PC-9 (cell line): ENCODE measurements around the gene ZCCHC14. TPM values are rescaled to one million over a fixed set of nuclear protein-coding genes. Genes with fewer than 3 reads are reported as not detected.

Experiments used
- BruUV-seq: library from RNA; stranded (reverse); fragments of 400-500 nt; replicated peaks from 2 replicates; lab custom pipeline; 2021; lab: Mats Ljungman, UMichigan
- CTCF ChIA-PET: fragments of 300-600 bp; sonication (Branson Sonifier 250); formaldehyde crosslinking; loops from one replicate; lab custom pipeline; 2022; ENCODE audit warnings: antibody characterized with exemption; lab: Charles Lee
- POLR2A ChIA-PET: fragments of 300-600 bp; sonication (Branson Sonifier 250); formaldehyde crosslinking; loops from one replicate; lab custom pipeline; 2022; ENCODE audit warnings: antibody characterized with exemption; ENCODE audit not compliant: unreplicated experiment; lab: Charles Lee
- DNase-seq, 2 experiments: peaks; one replicate each; pipeline versions ENCODE4 v3.0.0 to v3.0.0-alpha.2; 2015 to 2022; ENCODE audit warnings: mixed read lengths in 1 of 2
- H2AFZ ChIP-seq: fragments of 200-600 bp; sonication (generic); 2 replicates; pipeline ENCODE4 v1.8.1; 2017; ENCODE audit warnings: antibody characterized with exemption
- H3F3A ChIP-seq: fragments of 200-600 bp; sonication (generic); 2 replicates; pipeline ENCODE4 v1.8.1; 2017; ENCODE audit warnings: antibody characterized with exemption, mild to moderate bottlenecking, low read depth; ENCODE audit not compliant: insufficient read depth
- H3K27ac ChIP-seq: fragments of 200-600 bp; sonication (generic); 2 replicates; pipeline ENCODE4 v1.6.1; 2016; ENCODE audit warnings: mixed run types
- H3K27me3 ChIP-seq: fragments of 200-600 bp; sonication (generic); 2 replicates; pipeline ENCODE4 v1.6.1; 2016; ENCODE audit warnings: low read depth, mixed run types; ENCODE audit not compliant: insufficient read depth
- H3K36me3 ChIP-seq: fragments of 200-600 bp; sonication (generic); 2 replicates; pipeline ENCODE4 v1.6.1; 2016; ENCODE audit warnings: low read depth, mixed run types
- H3K4me1 ChIP-seq: fragments of 200-600 bp; sonication (generic); replicated peaks from 2 replicates; pipeline ENCODE4 v1.6.1; 2016; ENCODE audit warnings: mixed run types; ENCODE audit not compliant: insufficient read depth
- H3K4me2 ChIP-seq: fragments of 200-600 bp; sonication (generic); 2 replicates; pipeline ENCODE4 v1.6.1; 2017; ENCODE audit warnings: mixed run types
- H3K4me3 ChIP-seq: fragments of 200-600 bp; sonication (generic); 2 replicates; pipeline ENCODE4 v1.6.1; 2016; ENCODE audit warnings: mixed run types
- H3K79me2 ChIP-seq: fragments of 200-600 bp; sonication (generic); 2 replicates; pipeline ENCODE4 v1.6.1; 2017; ENCODE audit warnings: low read depth, mixed run types
- H3K9me2 ChIP-seq: fragments of 200-600 bp; sonication (generic); 2 replicates; pipeline ENCODE4 v1.8.1; 2017; ENCODE audit warnings: mild to moderate bottlenecking; ENCODE audit not compliant: insufficient read depth
- H3K9me3 ChIP-seq: fragments of 200-600 bp; sonication (generic); 2 replicates; pipeline ENCODE4 v1.8.1; 2016; ENCODE audit warnings: low read depth; ENCODE audit not compliant: insufficient read depth
- H4K20me1 ChIP-seq: fragments of 200-600 bp; sonication (generic); 2 replicates; pipeline ENCODE4 v1.8.1; 2017; ENCODE audit not compliant: insufficient read depth
- EZH2 ChIP-seq: fragments of 200-600 bp; sonication (generic); IDR thresholded peaks from 2 replicates; pipeline ENCODE4 v1.8.0; 2017; ENCODE audit warnings: antibody characterized with exemption, low read depth
- intact Hi-C: fragments of 100-400 bp; cut with micrococcal nuclease; formaldehyde crosslinking; loops from one replicate; pipeline ENCODE4 v1.10.0; 2022; ENCODE audit not compliant: unreplicated experiment
- total RNA-seq: library from RNA; stranded (reverse); gene quantifications from 2 replicates; pipeline ENCODE4 v1.2.3, GENCODE V29; 2021
- TF ChIP-seq, protein P1 (sequence below): fragments of 200-600 bp; sonication (generic); conservative IDR thresholded peaks from 2 replicates; pipeline ENCODE4 v1.6.1; 2017; ENCODE audit warnings: mixed run types, antibody characterized with exemption, mild to moderate bottlenecking, moderate library complexity

ZCCHC14 gene
- total RNA-seq, 1 experiment from 2014 or later: 17.9 TPM

DNA sequence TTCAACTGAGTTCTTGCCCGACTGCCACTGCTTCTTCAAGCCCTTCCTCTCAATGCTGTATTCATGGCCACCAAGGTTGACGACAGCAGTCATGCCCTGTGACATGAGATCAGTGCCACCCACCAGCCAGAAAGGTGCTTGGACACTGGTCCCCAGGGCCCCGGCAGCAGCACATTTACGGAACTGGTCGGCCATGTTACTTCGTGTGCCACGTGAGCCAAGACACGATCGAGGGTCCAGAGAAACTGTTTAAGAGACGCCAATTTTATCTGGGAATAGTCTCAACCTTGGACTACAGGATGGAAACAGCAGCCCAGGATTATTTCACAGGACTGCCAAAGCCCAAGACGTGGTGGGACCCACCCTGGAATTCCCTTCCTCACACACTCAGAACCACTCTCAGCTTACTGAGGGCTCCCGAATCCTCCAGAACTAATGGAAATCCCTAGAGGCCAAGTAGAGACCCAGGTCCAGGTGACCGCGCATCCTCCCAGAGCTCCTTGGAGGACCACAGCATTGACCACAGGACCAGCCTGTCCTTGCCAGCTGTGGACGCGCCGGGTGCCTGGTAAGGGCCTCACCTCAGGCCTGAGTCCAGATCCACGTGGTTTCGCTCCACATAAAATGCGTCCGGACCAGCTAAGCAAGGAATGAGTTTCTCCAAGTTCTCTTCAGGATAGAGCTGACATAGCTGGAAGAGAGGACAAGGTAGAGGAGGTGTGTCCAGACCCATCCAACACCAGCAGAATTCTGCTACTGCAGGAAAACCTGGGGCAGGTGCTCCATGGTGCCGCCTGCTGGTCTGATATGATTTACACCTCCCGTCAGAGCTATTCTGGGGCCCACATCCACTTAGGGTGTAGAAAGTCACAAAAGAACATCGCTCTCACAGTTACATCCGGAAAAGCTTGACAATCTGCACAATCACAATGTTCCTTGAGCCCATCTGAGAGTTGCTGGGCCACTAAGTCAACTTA is 72.5 kb downstream of the ZCCHC14 start:
- no TSS peak for BruUV-seq
- no peak overlapping the region for H3K4me3 ChIP-seq
- ChIA-PET POLR2A (interaction anchor here (0.6 kb wide), 1 partner anchor 867 kb away, joined by 4 read pairs; no protein-coding TSS in a partner anchor), CTCF (interaction anchor here (0.5 to 1.6 kb wide), 2 partner anchors 216 to 1601 kb away, joined by 6 to 7 read pairs; no protein-coding TSS in a partner anchor)
- H3K36me3 ChIP-seq: no peaks in the 10 kb centered on the region
- H2AFZ ChIP-seq: no peak overlapping the region
- H3K9me3 ChIP-seq: no peaks in the 10 kb centered on the region
- peaks cover 5% of the 10 kb centered on the region; the same call in 1 of the 2 replicates for H4K20me1 ChIP-seq
- no peak for DNase-seq
- H3K9me2 ChIP-seq: no peaks in the 10 kb centered on the region
- intact Hi-C loops: no loop called here
- no peaks in the 10 kb centered on the region for H3K4me1 ChIP-seq
- no peaks in the 10 kb centered on the region for H3F3A ChIP-seq
- no peaks in the 10 kb centered on the region for H3K79me2 ChIP-seq
- no peak overlapping the region for H3K4me2 ChIP-seq
- no peaks in the 10 kb centered on the region for H3K27me3 ChIP-seq
- no peak for TF ChIP-seq EZH2
- TF ChIP-seq, protein P1, sequence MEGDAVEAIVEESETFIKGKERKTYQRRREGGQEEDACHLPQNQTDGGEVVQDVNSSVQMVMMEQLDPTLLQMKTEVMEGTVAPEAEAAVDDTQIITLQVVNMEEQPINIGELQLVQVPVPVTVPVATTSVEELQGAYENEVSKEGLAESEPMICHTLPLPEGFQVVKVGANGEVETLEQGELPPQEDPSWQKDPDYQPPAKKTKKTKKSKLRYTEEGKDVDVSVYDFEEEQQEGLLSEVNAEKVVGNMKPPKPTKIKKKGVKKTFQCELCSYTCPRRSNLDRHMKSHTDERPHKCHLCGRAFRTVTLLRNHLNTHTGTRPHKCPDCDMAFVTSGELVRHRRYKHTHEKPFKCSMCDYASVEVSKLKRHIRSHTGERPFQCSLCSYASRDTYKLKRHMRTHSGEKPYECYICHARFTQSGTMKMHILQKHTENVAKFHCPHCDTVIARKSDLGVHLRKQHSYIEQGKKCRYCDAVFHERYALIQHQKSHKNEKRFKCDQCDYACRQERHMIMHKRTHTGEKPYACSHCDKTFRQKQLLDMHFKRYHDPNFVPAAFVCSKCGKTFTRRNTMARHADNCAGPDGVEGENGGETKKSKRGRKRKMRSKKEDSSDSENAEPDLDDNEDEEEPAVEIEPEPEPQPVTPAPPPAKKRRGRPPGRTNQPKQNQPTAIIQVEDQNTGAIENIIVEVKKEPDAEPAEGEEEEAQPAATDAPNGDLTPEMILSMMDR: peak; percentile 46; the same call in 1 of the 2 replicates
- H3K27ac ChIP-seq: no peak overlapping the region

DNA sequence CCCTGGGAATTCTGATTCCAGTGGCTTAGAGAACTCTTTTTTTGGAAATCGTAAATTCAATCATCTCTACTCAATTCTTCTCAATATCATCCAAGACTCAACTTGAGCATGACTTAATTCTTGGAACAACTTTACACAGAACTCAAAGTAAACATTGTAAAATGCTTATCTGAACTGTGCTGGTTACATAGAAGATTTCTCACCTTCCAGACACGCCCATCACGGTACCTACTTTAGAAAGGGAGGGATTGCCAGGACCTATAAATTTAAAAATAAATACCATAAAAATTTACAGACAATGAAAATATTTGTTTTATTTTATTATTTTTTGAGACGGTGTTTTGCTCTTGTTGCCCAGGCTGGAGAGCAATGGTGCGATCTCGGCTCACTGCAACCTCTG is 74.2 kb downstream of the ZCCHC14 start:
- H3K27ac ChIP-seq: no peak overlapping the region
- H3K9me3 ChIP-seq: no peaks in the 10 kb centered on the region
- no peak overlapping the region for H2AFZ ChIP-seq
- H3K79me2 ChIP-seq: no peaks in the 10 kb centered on the region
- H3K36me3 ChIP-seq: no peaks in the 10 kb centered on the region
- no peaks in the 10 kb centered on the region for H3F3A ChIP-seq
- no peaks in the 10 kb centered on the region for H3K27me3 ChIP-seq
- no peaks in the 10 kb centered on the region for H3K9me2 ChIP-seq
- no TSS peak for BruUV-seq
- H3K4me1 ChIP-seq: no peaks in the 10 kb centered on the region
- DNase-seq: no peak
- CTCF ChIA-PET: no interaction called here
- H3K4me2 ChIP-seq: no peak overlapping the region
- intact Hi-C loops: loop anchor here (5.0 kb wide), 1 partner anchor 154 kb away; no protein-coding TSS in a partner anchor
- TF ChIP-seq, protein P1: no peak
- no peak for TF ChIP-seq EZH2
- no peak overlapping the region for H3K4me3 ChIP-seq
- POLR2A ChIA-PET: no interaction called here
- peaks cover 5% of the 10 kb centered on the region; the same call in 1 of the 2 replicates for H4K20me1 ChIP-seq

DNA sequence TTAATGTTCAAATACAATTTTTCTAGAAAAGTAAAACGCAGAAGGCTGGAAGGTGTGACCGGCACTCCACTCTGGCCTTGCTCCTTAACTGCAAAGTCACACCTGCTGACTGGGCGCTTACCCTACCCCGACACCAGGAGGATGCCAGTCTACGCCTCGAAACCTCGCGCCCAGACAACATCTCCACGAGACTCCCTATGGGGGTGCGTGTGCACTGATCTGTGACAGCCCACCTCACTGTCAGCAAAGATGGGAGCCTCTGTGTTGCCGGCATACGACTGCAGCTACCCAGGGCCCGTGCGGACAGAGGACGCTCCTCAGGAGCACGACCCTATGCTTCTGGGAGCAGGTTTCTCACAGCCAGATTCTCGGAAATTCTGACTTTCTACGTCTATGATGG is 74.6 kb downstream of the ZCCHC14 start:
- Histone ChIP-seq H3K4me2 (no peak overlapping the region), H3K9me2 (no peaks in the 10 kb centered on the region), H3K9me3 (no peaks in the 10 kb centered on the region), H2AFZ (no peak overlapping the region), H4K20me1 (peaks cover 5% of the 10 kb centered on the region; the same call in 1 of the 2 replicates), H3K27me3 (no peaks in the 10 kb centered on the region), H3K36me3 (no peaks in the 10 kb centered on the region), H3F3A (no peaks in the 10 kb centered on the region), H3K4me1 (no peaks in the 10 kb centered on the region), H3K4me3 (no peak overlapping the region), H3K79me2 (no peaks in the 10 kb centered on the region), H3K27ac (no peak overlapping the region)
- no peak for DNase-seq
- intact Hi-C loops: loop anchor here (5.0 kb wide), 1 partner anchor 154 kb away; no protein-coding TSS in a partner anchor
- ChIA-PET POLR2A (no interaction called here), CTCF (no interaction called here)
- BruUV-seq: no TSS peak
- TF ChIP-seq, protein P1: no peak
- TF ChIP-seq EZH2: no peak
